ENCODE measurements around the gene FUS.
"Not testable (repeated sequence)": the region's sequence is repeated elsewhere in the genome, so short reads cannot be mapped to it uniquely, and the experiment has no call there.

The FUS gene

GRCh38 chr16:31136287-31136662, 43.7 kb upstream of the FUS start:
- Histone ChIP-seq H3K36me3 (ENCODE audit: insufficient read depth, low read length) (peaks cover 16% of the 10 kb centered on the region), H3K27me3 (ENCODE audit: insufficient read depth, low read length) (no peaks in the 10 kb centered on the region), H3K9ac (ENCODE audit: low read depth, low read length) (no peak overlapping the region), H3K27ac (ENCODE audit: low read depth, low read length) (no peak overlapping the region), H3K9me3 (ENCODE audit: insufficient read depth, low read depth, low read length) (no peaks in the 10 kb centered on the region), H3K4me3 (ENCODE audit: low read length) (no peak overlapping the region), H3K4me1 (ENCODE audit: insufficient read depth, low read length) (peaks cover 37% of the 10 kb centered on the region)
- 92% methylated on average over 6 of the region's 6 CpGs for WGBS

GRCh38 chr16:31136822-31137499, 43.0 kb upstream of the FUS start:
- peaks cover 40% of the 10 kb centered on the region for H3K4me1 ChIP-seq (ENCODE audit: insufficient read depth, low read length)
- WGBS = 94% methylated on average over 20 of the region's 20 CpGs
- not testable (repeated sequence) for H3K9ac ChIP-seq (ENCODE audit: low read depth, low read length); H3K27me3 ChIP-seq (ENCODE audit: insufficient read depth, low read length); H3K9me3 ChIP-seq (ENCODE audit: insufficient read depth, low read depth, low read length); H3K4me3 ChIP-seq (ENCODE audit: low read length); H3K27ac ChIP-seq (ENCODE audit: low read depth, low read length); H3K36me3 ChIP-seq (ENCODE audit: insufficient read depth, low read length)

GRCh38 chr16:31138621-31139578, 41.0 kb upstream of the FUS start:
- no peaks in the 10 kb centered on the region for H3K9me3 ChIP-seq (ENCODE audit: insufficient read depth, low read depth, low read length)
- no peaks in the 10 kb centered on the region for H3K36me3 ChIP-seq (ENCODE audit: insufficient read depth, low read length)
- peaks cover 33% of the 10 kb centered on the region for H3K4me1 ChIP-seq (ENCODE audit: insufficient read depth, low read length)
- H3K27ac ChIP-seq (ENCODE audit: low read depth, low read length) = peak overlapping the region; percentile 51
- H3K9ac ChIP-seq (ENCODE audit: low read depth, low read length) = peak overlapping the region; percentile 32; the same call in 1 of the 2 replicates
- H3K27me3 ChIP-seq (ENCODE audit: insufficient read depth, low read length) = peaks cover 14% of the 10 kb centered on the region
- no peak overlapping the region for H3K4me3 ChIP-seq (ENCODE audit: low read length)
- 58% methylated on average over 27 of the region's 27 CpGs for WGBS

GRCh38 chr16:31141071-31141469, 38.9 kb upstream of the FUS start:
- peaks cover 25% of the 10 kb centered on the region for H3K4me1 ChIP-seq (ENCODE audit: insufficient read depth, low read length)

GRCh38 chr16:31141489-31142108, 38.3 kb upstream of the FUS start:
- Histone ChIP-seq H3K27me3 (ENCODE audit: insufficient read depth, low read length) (peaks cover 25% of the 10 kb centered on the region), H3K9ac (ENCODE audit: low read depth, low read length) (peak overlapping the region; percentile 57; the same call in 1 of the 2 replicates), H3K36me3 (ENCODE audit: insufficient read depth, low read length) (no peaks in the 10 kb centered on the region), H3K9me3 (ENCODE audit: insufficient read depth, low read depth, low read length) (no peaks in the 10 kb centered on the region), H3K4me1 (ENCODE audit: insufficient read depth, low read length) (peaks cover 25% of the 10 kb centered on the region), H3K27ac (ENCODE audit: low read depth, low read length) (peak overlapping the region; percentile 66; the same call in 1 of the 2 replicates), H3K4me3 (ENCODE audit: low read length) (peak overlapping the region; percentile 48)
- 50% methylated on average over 10 of the region's 10 CpGs for WGBS

More at GRCh38 chr16:31141071-31141469, 38.9 kb upstream of the FUS start:
- H3K36me3 ChIP-seq (ENCODE audit: insufficient read depth, low read length); H3K9me3 ChIP-seq (ENCODE audit: insufficient read depth, low read depth, low read length); H3K9ac ChIP-seq (ENCODE audit: low read depth, low read length); H3K4me3 ChIP-seq (ENCODE audit: low read length): not testable (repeated sequence)
- 93% methylated on average over 9 of the region's 9 CpGs for WGBS
- peak overlapping the region; percentile 66; the same call in 1 of the 2 replicates for H3K27ac ChIP-seq (ENCODE audit: low read depth, low read length)
- peaks cover 20% of the 10 kb centered on the region for H3K27me3 ChIP-seq (ENCODE audit: insufficient read depth, low read length)

GRCh38 chr16:31142109-31143010, 37.6 kb upstream of the FUS start:
- Histone ChIP-seq H3K4me3 (ENCODE audit: low read length) (peak overlapping the region; percentile 53), H3K9me3 (ENCODE audit: insufficient read depth, low read depth, low read length) (no peaks in the 10 kb centered on the region), H3K36me3 (ENCODE audit: insufficient read depth, low read length) (no peaks in the 10 kb centered on the region), H3K4me1 (ENCODE audit: insufficient read depth, low read length) (peaks cover 25% of the 10 kb centered on the region), H3K27ac (ENCODE audit: low read depth, low read length) (peak overlapping the region; percentile 66; the same call in 1 of the 2 replicates), H3K9ac (ENCODE audit: low read depth, low read length) (peak overlapping the region; percentile 71), H3K27me3 (ENCODE audit: insufficient read depth, low read length) (peaks cover 32% of the 10 kb centered on the region)
- 17% methylated on average over 89 of the region's 89 CpGs for WGBS

GRCh38 chr16:31143011-31143693, 36.8 kb upstream of the FUS start:
- Histone ChIP-seq H3K36me3 (ENCODE audit: insufficient read depth, low read length) (no peaks in the 10 kb centered on the region), H3K9me3 (ENCODE audit: insufficient read depth, low read depth, low read length) (no peaks in the 10 kb centered on the region), H3K4me3 (ENCODE audit: low read length) (peak overlapping the region; percentile 53), H3K9ac (ENCODE audit: low read depth, low read length) (no peak overlapping the region), H3K27ac (ENCODE audit: low read depth, low read length) (no peak overlapping the region), H3K27me3 (ENCODE audit: insufficient read depth, low read length) (peaks cover 40% of the 10 kb centered on the region), H3K4me1 (ENCODE audit: insufficient read depth, low read length) (peaks cover 23% of the 10 kb centered on the region)
- 84% methylated on average over 19 of the region's 22 CpGs for WGBS

GRCh38 chr16:31143694-31144148, 36.2 kb upstream of the FUS start:
- no peaks in the 10 kb centered on the region for H3K9me3 ChIP-seq (ENCODE audit: insufficient read depth, low read depth, low read length)
- H3K36me3 ChIP-seq (ENCODE audit: insufficient read depth, low read length) = no peaks in the 10 kb centered on the region
- 87% methylated on average over 8 of the region's 8 CpGs for WGBS
- H3K27ac ChIP-seq (ENCODE audit: low read depth, low read length) = no peak overlapping the region
- H3K4me3 ChIP-seq (ENCODE audit: low read length) = no peak overlapping the region
- H3K4me1 ChIP-seq (ENCODE audit: insufficient read depth, low read length) = peaks cover 18% of the 10 kb centered on the region
- H3K27me3 ChIP-seq (ENCODE audit: insufficient read depth, low read length) = peaks cover 46% of the 10 kb centered on the region
- H3K9ac ChIP-seq (ENCODE audit: low read depth, low read length) = no peak overlapping the region

- not testable (repeated sequence) for H3K9me3 ChIP-seq (ENCODE audit: insufficient read depth, low read depth, low read length); H3K36me3 ChIP-seq (ENCODE audit: insufficient read depth, low read length); H3K4me3 ChIP-seq (ENCODE audit: low read length); H3K9ac ChIP-seq (ENCODE audit: low read depth, low read length); H3K27ac ChIP-seq (ENCODE audit: low read depth, low read length)
- 92% methylated on average over 7 of the region's 7 CpGs for WGBS
- Histone ChIP-seq H3K27me3 (ENCODE audit: insufficient read depth, low read length) (peaks cover 46% of the 10 kb centered on the region), H3K4me1 (ENCODE audit: insufficient read depth, low read length) (peaks cover 12% of the 10 kb centered on the region)
Measured at GRCh38 chr16:31144418-31144817, 35.5 kb upstream of the FUS start.

Data from HUES64 (cell line).